ENCODE data around the gene NCAM1.

DNA sequence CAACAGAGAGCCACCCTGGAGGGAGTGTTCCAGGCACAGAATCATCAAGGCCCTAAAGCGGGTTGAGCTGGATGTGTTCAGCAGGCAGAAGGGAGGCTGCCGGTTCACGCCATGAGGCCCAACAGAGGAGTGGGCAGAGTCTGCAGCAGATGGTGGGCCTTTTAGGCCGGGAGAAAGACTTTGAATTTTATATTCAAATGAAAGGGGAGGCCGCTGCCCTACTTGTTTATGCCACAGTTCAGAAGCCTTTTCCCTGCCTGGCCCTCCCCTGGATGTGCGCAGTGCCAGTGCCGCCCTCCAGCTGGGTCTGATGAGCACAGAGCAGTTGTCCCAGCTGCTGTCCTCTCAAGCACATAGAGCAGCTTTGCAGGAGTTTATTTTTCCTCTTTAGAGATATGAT lies 306.3 kb downstream of the NCAM1 start:
- no peak for TF ChIP-seq POLR2A (IDR thresholded peaks at IDR 0.05)
- TF ChIP-seq, protein P1, sequence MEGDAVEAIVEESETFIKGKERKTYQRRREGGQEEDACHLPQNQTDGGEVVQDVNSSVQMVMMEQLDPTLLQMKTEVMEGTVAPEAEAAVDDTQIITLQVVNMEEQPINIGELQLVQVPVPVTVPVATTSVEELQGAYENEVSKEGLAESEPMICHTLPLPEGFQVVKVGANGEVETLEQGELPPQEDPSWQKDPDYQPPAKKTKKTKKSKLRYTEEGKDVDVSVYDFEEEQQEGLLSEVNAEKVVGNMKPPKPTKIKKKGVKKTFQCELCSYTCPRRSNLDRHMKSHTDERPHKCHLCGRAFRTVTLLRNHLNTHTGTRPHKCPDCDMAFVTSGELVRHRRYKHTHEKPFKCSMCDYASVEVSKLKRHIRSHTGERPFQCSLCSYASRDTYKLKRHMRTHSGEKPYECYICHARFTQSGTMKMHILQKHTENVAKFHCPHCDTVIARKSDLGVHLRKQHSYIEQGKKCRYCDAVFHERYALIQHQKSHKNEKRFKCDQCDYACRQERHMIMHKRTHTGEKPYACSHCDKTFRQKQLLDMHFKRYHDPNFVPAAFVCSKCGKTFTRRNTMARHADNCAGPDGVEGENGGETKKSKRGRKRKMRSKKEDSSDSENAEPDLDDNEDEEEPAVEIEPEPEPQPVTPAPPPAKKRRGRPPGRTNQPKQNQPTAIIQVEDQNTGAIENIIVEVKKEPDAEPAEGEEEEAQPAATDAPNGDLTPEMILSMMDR (IDR thresholded peaks at IDR 0.05 in 8 of 11, conservative IDR thresholded peaks at IDR 0.05 in 3 of 11), result no peak

Measured in spleen (tissue), 7 donors.